SK-N-SH treated with all-trans-retinoic acid at 6 μM for 48 hours (cell line): Measurements from ENCODE around the gene GRIP1.

Experiments used
- ARNTL ChIP-seq: fragments of 450-650 bp; formaldehyde crosslinking; IDR thresholded peaks from 2 replicates; pipeline ENCODE4 v1.5.0; 2020; ENCODE audit warnings: low read depth, mild to moderate bottlenecking, moderate library complexity, borderline replicate concordance
- ESRRG ChIP-seq: fragments of 250-450 bp; sonication (Bioruptor Pico); IDR thresholded peaks from 2 replicates; pipeline ENCODE4 v1.6.1; 2021; ENCODE audit warnings: mild to moderate bottlenecking
- GLIS3 ChIP-seq: fragments of 250-450 bp; sonication (Bioruptor Pico); IDR thresholded peaks from 2 replicates; pipeline ENCODE4 v1.5.0; 2020; ENCODE audit warnings: mild to moderate bottlenecking, moderate library complexity
- PPARA ChIP-seq: fragments of 250-450 bp; sonication (Bioruptor Pico); IDR thresholded peaks from 2 replicates; pipeline ENCODE4 v1.5.0; 2020; ENCODE audit warnings: mild to moderate bottlenecking, borderline replicate concordance
- RARB ChIP-seq: fragments of 250-450 bp; sonication (Bioruptor Pico); IDR thresholded peaks from 2 replicates; pipeline ENCODE4 v1.8.0; 2021; ENCODE audit warnings: mild to moderate bottlenecking, moderate library complexity
- SNAI2 ChIP-seq: fragments of 250-450 bp; sonication (Bioruptor Pico); IDR thresholded peaks from 2 replicates; pipeline ENCODE4 v1.5.0; 2020; ENCODE audit warnings: mild to moderate bottlenecking, moderate library complexity
- ZFP3 ChIP-seq: fragments of 250-450 bp; sonication (Bioruptor Pico); IDR thresholded peaks from 2 replicates; pipeline ENCODE4 v1.5.0; 2020; ENCODE audit warnings: mild to moderate bottlenecking, moderate library complexity
- ZFP30 ChIP-seq: fragments of 450-650 bp; formaldehyde crosslinking; IDR thresholded peaks from 2 replicates; pipeline ENCODE4 v1.5.0; 2022; ENCODE audit warnings: mild to moderate bottlenecking, moderate library complexity
- ZNF565 ChIP-seq: fragments of 450-650 bp; formaldehyde crosslinking; conservative IDR thresholded peaks from 2 replicates; pipeline ENCODE4 v1.5.0; 2020; ENCODE audit warnings: low read depth, mild to moderate bottlenecking, moderate library complexity
- TF ChIP-seq, protein P1 (sequence below): fragments of 250-450 bp; sonication (Bioruptor Pico); IDR thresholded peaks from 2 replicates; pipeline ENCODE4 v1.5.0; 2020; ENCODE audit warnings: mild to moderate bottlenecking, moderate library complexity
- TF ChIP-seq, protein P2 (sequence below): fragments of 250-450 bp; sonication (Bioruptor Pico); IDR thresholded peaks from 2 replicates; pipeline ENCODE4 v1.8.0; 2020; ENCODE audit warnings: mild to moderate bottlenecking, moderate library complexity, borderline replicate concordance
- TF ChIP-seq, protein P3 (sequence below): fragments of 250-450 bp; sonication (Bioruptor Pico); IDR thresholded peaks from 2 replicates; pipeline ENCODE4 v1.5.1; 2020; ENCODE audit warnings: low read depth, mild to moderate bottlenecking, moderate library complexity

DNA sequence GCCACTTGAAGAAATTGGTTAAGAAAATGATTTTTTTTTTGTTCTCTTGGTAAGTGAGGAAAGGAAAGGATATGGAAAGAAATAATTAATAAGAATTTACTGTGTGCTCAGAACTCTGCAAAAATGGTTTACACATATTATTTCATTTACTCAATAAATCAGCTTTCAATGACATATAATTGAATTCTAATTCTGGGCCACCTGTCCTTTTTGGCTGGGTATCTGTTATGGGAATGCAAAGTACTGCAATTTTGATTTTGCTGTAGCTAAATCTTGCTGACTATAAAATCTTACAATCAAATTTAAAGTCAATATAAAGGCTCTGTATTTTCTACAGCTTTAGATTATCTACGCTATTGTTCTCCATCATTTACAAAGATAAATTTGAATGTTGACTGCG lies 147.1 kb downstream of the GRIP1 start:
- TF ChIP-seq, protein P1, sequence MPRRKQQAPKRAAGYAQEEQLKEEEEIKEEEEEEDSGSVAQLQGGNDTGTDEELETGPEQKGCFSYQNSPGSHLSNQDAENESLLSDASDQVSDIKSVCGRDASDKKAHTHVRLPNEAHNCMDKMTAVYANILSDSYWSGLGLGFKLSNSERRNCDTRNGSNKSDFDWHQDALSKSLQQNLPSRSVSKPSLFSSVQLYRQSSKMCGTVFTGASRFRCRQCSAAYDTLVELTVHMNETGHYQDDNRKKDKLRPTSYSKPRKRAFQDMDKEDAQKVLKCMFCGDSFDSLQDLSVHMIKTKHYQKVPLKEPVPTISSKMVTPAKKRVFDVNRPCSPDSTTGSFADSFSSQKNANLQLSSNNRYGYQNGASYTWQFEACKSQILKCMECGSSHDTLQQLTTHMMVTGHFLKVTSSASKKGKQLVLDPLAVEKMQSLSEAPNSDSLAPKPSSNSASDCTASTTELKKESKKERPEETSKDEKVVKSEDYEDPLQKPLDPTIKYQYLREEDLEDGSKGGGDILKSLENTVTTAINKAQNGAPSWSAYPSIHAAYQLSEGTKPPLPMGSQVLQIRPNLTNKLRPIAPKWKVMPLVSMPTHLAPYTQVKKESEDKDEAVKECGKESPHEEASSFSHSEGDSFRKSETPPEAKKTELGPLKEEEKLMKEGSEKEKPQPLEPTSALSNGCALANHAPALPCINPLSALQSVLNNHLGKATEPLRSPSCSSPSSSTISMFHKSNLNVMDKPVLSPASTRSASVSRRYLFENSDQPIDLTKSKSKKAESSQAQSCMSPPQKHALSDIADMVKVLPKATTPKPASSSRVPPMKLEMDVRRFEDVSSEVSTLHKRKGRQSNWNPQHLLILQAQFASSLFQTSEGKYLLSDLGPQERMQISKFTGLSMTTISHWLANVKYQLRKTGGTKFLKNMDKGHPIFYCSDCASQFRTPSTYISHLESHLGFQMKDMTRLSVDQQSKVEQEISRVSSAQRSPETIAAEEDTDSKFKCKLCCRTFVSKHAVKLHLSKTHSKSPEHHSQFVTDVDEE (CRISPR knock-in tag) = no peak
- no peak for TF ChIP-seq SNAI2 (CRISPR knock-in tag)
- TF ChIP-seq, protein P2, sequence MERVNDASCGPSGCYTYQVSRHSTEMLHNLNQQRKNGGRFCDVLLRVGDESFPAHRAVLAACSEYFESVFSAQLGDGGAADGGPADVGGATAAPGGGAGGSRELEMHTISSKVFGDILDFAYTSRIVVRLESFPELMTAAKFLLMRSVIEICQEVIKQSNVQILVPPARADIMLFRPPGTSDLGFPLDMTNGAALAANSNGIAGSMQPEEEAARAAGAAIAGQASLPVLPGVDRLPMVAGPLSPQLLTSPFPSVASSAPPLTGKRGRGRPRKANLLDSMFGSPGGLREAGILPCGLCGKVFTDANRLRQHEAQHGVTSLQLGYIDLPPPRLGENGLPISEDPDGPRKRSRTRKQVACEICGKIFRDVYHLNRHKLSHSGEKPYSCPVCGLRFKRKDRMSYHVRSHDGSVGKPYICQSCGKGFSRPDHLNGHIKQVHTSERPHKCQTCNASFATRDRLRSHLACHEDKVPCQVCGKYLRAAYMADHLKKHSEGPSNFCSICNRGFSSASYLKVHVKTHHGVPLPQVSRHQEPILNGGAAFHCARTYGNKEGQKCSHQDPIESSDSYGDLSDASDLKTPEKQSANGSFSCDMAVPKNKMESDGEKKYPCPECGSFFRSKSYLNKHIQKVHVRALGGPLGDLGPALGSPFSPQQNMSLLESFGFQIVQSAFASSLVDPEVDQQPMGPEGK (CRISPR knock-in tag) = no peak
- TF ChIP-seq, protein P3, sequence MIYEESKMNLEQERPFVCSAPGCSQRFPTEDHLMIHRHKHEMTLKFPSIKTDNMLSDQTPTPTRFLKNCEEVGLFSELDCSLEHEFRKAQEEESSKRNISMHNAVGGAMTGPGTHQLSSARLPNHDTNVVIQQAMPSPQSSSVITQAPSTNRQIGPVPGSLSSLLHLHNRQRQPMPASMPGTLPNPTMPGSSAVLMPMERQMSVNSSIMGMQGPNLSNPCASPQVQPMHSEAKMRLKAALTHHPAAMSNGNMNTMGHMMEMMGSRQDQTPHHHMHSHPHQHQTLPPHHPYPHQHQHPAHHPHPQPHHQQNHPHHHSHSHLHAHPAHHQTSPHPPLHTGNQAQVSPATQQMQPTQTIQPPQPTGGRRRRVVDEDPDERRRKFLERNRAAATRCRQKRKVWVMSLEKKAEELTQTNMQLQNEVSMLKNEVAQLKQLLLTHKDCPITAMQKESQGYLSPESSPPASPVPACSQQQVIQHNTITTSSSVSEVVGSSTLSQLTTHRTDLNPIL (CRISPR knock-in tag) = no peak
- TF ChIP-seq ARNTL (CRISPR knock-in tag) = no peak
- TF ChIP-seq RARB = no peak
- no peak for TF ChIP-seq GLIS3
- no peak for TF ChIP-seq ZFP30 (CRISPR knock-in tag)
- no peak for TF ChIP-seq ESRRG (CRISPR knock-in tag)
- no peak for TF ChIP-seq PPARA (CRISPR knock-in tag)
- no peak for TF ChIP-seq ZNF565
- TF ChIP-seq ZFP3 (CRISPR knock-in tag) = no peak
